Progenitor cell of endocrine pancreas (in vitro differentiated cells): ENCODE results near the gene SHC4. TPM values are rescaled to one million over a fixed set of nuclear protein-coding genes. Genes with fewer than 3 reads are reported as not detected.

Experiments
- DNase-seq: peaks from one replicate; pipeline ENCODE4 v3.0.0; 2021; ENCODE audit warnings: low spot score; ENCODE audit not compliant: unreplicated experiment
- H3K27ac Mint-ChIP-seq: 2 replicates; pipeline ENCODE4 v1.8.0; 2021; ENCODE audit warnings: mild to moderate bottlenecking, moderate library complexity, mixed read lengths
- H3K27me3 Mint-ChIP-seq: 2 replicates; pipeline ENCODE4 v1.8.0; 2021; ENCODE audit warnings: mixed read lengths
- H3K36me3 Mint-ChIP-seq: 2 replicates; pipeline ENCODE4 v1.8.0; 2022; ENCODE audit warnings: mixed read lengths; ENCODE audit not compliant: insufficient read depth
- H3K4me1 Mint-ChIP-seq: 2 replicates; pipeline ENCODE4 v1.8.0; 2021; ENCODE audit warnings: low read depth, mixed read lengths
- H3K4me3 Mint-ChIP-seq: 2 replicates; pipeline ENCODE4 v1.8.0; 2021; ENCODE audit warnings: low read depth, mild to moderate bottlenecking, moderate library complexity, mixed read lengths
- H3K9me3 Mint-ChIP-seq: 2 replicates; pipeline ENCODE4 v1.8.0; 2021; ENCODE audit warnings: low read depth, mixed read lengths
- total RNA-seq: library from RNA; stranded (reverse); gene quantifications from 2 replicates; pipeline ENCODE4 v1.2.1, GENCODE V29; 2021
- TF ChIP-seq, protein P1 (sequence below): fragments of 200-600 bp; sonication (generic); IDR thresholded peaks from one replicate; pipeline ENCODE4 v1.5.0; 2021; ENCODE audit warnings: antibody characterized with exemption, mild to moderate bottlenecking; ENCODE audit not compliant: unreplicated experiment

The SHC4 gene
- total RNA-seq, 1 donor from 2014 or later = 0.36 TPM

DNA sequence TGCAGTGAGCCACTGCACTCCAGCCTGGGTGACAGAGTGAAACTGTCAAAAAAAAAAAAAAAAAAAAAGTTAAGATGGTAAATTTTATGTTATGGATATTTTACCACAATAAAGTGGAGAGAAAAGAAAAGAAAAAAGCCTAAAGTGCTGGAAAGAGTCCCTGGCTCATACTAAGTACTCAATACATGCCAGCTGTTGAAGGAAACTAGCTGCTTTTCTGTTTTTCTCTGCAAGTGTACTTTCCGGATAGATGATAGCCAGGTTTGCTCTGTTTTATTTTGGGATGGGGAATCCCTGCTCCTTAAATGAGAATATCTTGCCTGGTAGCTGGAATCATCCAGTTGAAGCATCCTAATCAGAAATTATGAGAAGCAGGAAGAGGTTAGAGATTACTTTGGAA is 74.9 kb downstream of the SHC4 start:
- Mint-ChIP-seq H3K4me1 (peaks cover 12% of the 10 kb centered on the region), H3K27ac (no peak overlapping the region), H3K27me3 (no peaks in the 10 kb centered on the region), H3K9me3 (no peaks in the 10 kb centered on the region), H3K4me3 (no peak overlapping the region), H3K36me3 (no peaks in the 10 kb centered on the region)
- DNase-seq = no peak
- TF ChIP-seq, protein P1, sequence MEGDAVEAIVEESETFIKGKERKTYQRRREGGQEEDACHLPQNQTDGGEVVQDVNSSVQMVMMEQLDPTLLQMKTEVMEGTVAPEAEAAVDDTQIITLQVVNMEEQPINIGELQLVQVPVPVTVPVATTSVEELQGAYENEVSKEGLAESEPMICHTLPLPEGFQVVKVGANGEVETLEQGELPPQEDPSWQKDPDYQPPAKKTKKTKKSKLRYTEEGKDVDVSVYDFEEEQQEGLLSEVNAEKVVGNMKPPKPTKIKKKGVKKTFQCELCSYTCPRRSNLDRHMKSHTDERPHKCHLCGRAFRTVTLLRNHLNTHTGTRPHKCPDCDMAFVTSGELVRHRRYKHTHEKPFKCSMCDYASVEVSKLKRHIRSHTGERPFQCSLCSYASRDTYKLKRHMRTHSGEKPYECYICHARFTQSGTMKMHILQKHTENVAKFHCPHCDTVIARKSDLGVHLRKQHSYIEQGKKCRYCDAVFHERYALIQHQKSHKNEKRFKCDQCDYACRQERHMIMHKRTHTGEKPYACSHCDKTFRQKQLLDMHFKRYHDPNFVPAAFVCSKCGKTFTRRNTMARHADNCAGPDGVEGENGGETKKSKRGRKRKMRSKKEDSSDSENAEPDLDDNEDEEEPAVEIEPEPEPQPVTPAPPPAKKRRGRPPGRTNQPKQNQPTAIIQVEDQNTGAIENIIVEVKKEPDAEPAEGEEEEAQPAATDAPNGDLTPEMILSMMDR = no peak

DNA sequence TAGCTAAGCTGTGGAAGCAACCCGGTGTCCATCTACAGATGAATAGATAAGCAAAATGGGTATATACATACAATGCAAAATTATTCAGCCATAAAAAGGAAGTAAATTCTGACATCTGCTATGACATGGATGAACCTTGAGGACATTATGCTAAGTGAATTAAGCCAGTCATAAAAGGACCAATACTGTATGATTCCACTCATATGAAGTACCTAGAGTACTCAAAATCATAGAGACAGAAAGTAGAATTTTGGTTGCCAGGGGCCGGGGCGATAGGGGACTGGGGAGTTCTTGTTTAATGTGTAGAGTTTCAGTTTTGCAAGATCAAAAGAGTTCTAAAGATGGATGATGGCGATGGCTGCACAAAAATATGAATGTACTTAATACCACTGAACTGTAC is 75.5 kb downstream of the SHC4 start:
- Mint-ChIP-seq H3K27me3 (no peaks in the 10 kb centered on the region), H3K9me3 (no peaks in the 10 kb centered on the region), H3K27ac (no peak overlapping the region), H3K4me3 (no peak overlapping the region), H3K4me1 (peaks cover 12% of the 10 kb centered on the region), H3K36me3 (no peaks in the 10 kb centered on the region)
- TF ChIP-seq, protein P1 = no peak
- DNase-seq = no peak

GRCh38 chr15:48887144-48887543 is 76.6 kb downstream of the SHC4 start:
- H3K27me3 Mint-ChIP-seq = no peaks in the 10 kb centered on the region
- H3K9me3 Mint-ChIP-seq = no peaks in the 10 kb centered on the region
- TF ChIP-seq, protein P1 = no peak
- no peak for DNase-seq
- peaks cover 12% of the 10 kb centered on the region for H3K4me1 Mint-ChIP-seq
- H3K36me3 Mint-ChIP-seq = no peaks in the 10 kb centered on the region
- no peak overlapping the region for H3K4me3 Mint-ChIP-seq
- no peak overlapping the region for H3K27ac Mint-ChIP-seq

- H3K27me3 Mint-ChIP-seq = no peaks in the 10 kb centered on the region
- H3K4me3 Mint-ChIP-seq = no peak overlapping the region
- no peak overlapping the region for H3K27ac Mint-ChIP-seq
- TF ChIP-seq, protein P1 = no peak
- no peak for DNase-seq
- H3K9me3 Mint-ChIP-seq = no peaks in the 10 kb centered on the region
- H3K4me1 Mint-ChIP-seq = peaks cover 15% of the 10 kb centered on the region
- H3K36me3 Mint-ChIP-seq = no peaks in the 10 kb centered on the region
Measured at GRCh38 chr15:48883699-48884098, 80.0 kb downstream of the SHC4 start.

GRCh38 chr15:48880070-48880634 is 83.6 kb downstream of the SHC4 start:
- Mint-ChIP-seq H3K4me3 (peak overlapping the region; percentile 98), H3K9me3 (no peaks in the 10 kb centered on the region), H3K36me3 (no peaks in the 10 kb centered on the region), H3K4me1 (peaks cover 18% of the 10 kb centered on the region), H3K27me3 (peaks cover 3% of the 10 kb centered on the region), H3K27ac (no peak overlapping the region)
- DNase-seq = no peak
- TF ChIP-seq, protein P1 = no peak
